Posterior vena cava (tissue), 2 donors: ENCODE measurements around the gene KCNJ4. TPM values are rescaled to one million over a fixed set of nuclear protein-coding genes. Genes with fewer than 3 reads are reported as not detected.

Source experiments
- DNase-seq: peaks from one replicate; pipeline ENCODE4 v3.0.0-alpha.2; 2020; ENCODE audit warnings: low spot score
- intact Hi-C, 2 donors: fragments of 100-400 bp; cut with DNase I; formaldehyde crosslinking; loops; one replicate each; pipeline versions ENCODE4 v1.14.1 to v1.14.2; 2022 to 2023
- long read RNA-seq, 2 donors: library from polyadenylated mRNA; unstranded; transcript quantifications; one replicate each; pipeline ENCODE4 v2.0.0, GENCODE V29; 2020 to 2021
- total RNA-seq, 2 donors: library from RNA; stranded (reverse); fragmentation: NEBNext Ultra II Directional; extraction: Animal tissue kit (Norgen Biotek cat#: 25700); gene quantifications; one replicate each; pipeline ENCODE4 v1.2.1, GENCODE V29; 2021
- donor health status: DM: yes; HTN: yes; CAD: no.
- donor health status: DM: yes; HTN: yes; CAD: no.

The KCNJ4 gene
- not detected for total RNA-seq
- long read RNA-seq, donor 1, result 0 reads
- long read RNA-seq, donor 2, result 0 reads

DNA sequence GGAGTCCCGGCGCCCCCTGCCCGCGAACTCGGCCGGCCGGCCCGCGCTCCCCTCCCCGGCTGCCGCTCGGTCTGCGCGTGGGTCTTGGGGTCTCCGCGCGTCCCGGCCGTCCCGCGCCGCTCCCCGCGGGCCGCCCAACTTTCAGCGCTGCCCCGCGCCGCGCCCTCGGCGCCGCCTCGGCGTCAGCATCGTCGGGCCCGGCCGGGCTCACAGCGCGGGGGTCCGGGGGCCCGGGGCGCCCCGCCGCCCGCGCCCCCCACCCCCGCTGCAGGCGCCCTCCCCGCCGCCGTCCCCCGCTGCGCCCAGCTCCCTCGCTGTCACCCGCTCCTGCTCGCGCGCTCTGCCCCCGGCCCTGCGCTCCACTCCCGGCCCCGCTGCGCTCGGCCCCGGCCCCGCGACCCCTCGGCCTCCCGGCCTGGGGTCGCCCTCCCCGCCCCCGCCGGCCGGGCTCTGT lies at the start of gene KCNJ4:
Gene KCNJ4, minus strand, starts transcription at position 124 of the 454 bp plus-strand sequence. CDS start 27,067 bp downstream, outside the sequence.
- intact Hi-C loops, result no loop called here
- no peak for DNase-seq

DNA sequence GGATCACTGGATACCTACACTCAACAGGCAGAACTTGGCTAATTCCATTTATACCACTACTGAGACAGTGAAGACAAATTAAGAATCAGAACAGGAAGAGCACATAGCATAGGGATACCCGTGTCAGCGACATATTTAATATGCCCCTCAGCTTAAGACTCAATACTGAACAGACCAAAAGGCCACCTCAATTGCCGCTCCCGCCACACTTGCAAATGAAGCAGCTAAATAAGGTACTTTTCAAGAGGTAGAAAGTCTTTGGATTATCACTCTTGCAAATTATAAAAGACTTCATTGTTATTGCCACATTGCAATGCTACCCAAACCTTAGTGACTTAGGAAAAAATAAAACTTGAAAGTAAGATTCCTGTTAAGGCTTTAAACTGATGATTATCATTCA lies 48.0 kb upstream of the KCNJ4 start:
- no peak for DNase-seq
- intact Hi-C loops, result no loop called here

DNA sequence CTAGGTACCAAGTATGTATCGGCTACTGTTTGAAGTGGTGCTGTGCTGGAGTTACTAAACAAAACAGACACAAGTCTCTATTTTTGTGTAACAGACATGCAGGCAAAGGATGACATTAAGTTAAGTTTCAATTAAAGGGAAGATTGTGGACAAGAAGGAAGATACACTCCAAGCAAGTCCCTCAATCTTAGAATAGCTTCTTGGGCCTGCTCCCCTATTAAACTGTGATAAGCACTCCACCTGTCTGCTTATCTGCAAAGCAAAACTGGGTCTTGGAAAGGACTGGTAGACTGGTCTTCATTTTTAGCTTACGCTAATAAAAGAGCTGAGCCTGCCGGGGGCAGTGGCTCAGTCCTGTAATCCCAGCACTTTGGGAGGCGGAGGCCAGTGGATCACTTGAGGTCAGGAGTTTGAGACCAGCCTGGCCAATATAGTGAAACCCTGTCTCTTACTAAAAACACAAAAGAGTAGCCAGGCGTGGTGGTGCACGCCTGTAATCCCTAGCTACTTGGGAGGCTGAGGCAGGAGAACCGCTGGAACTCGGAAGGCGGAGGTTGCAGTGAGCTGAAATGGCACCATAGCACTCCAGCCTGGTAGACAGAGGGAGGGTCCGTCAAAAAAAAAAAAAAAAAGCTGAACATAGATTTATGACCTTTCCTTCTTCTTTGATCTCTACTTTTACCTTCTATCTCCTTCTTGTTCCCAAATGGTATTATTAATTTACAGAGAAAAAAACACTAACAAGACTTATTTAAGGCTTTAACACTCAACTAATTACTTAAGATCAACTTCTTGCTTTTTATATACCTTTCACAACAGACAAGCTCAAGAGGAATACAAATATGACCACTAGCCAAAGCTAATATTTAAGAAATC lies 47.0 kb upstream of the KCNJ4 start:
- no peak for DNase-seq

DNA sequence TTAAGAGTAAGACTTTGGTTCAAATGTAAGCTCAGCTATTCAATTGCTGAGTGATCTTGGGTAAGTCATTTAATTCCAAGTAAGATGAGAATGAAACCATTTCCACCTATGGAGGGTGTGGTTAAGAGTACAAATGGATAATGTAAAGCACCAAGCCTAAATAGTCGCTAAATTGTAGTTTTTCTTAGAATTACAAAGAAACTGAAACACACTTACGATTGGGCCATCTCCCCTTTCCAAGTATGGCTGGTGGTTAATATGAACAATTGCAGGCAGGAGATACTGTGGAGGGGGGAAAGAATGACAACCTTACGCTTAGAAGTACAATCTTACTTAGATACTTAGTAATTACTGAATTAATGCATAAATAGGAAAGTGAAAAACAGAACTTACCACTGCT lies 42.9 kb upstream of the KCNJ4 start:
- intact Hi-C loops, result no loop called here
- DNase-seq, result no peak

More for the DNA sequence above, 47.0 kb upstream of the KCNJ4 start:
- intact Hi-C loops, result no loop called here

DNA sequence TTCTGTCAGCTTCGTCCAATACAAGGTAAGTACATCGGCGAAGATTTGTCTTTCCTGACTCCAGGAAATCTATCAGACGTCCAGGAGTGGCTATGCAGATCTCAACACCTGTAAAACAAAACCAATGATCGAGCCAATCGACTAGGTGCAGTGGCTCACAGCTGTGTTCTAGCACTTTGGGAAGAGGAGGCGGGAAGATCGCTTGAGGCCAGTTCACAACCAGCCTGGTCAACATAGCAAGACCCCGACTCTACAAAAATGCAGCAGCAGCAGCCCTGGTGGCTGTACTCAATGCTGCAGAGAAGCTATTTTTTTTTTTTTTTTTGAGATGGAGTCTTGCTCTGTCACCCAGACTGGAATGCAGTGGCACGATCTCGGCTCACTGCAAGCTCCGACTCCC lies 39.9 kb upstream of the KCNJ4 start:
- intact Hi-C loops, result no loop called here

DNA sequence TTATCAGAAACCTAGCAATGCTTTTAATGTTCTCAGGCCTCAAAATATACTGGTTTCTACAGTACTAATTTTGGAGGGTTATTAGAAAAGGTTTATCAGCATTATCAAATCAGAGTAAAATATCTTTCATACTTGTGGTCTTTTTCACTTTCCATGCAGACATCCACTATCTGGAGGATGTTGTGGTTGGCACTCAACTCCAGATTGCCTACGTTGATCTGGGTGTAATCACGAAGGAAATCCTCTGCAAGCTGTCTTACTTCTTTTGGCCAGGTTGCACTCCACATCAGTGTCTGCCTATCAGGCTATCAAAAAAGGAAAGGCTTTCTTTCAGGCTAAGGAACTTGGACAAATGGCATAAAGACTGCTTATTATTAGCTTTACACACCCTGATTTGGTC lies 39.5 kb upstream of the KCNJ4 start:
- DNase-seq, result no peak
- intact Hi-C loops, result no loop called here

More for the DNA sequence above, 39.9 kb upstream of the KCNJ4 start:
- DNase-seq, result no peak

DNA sequence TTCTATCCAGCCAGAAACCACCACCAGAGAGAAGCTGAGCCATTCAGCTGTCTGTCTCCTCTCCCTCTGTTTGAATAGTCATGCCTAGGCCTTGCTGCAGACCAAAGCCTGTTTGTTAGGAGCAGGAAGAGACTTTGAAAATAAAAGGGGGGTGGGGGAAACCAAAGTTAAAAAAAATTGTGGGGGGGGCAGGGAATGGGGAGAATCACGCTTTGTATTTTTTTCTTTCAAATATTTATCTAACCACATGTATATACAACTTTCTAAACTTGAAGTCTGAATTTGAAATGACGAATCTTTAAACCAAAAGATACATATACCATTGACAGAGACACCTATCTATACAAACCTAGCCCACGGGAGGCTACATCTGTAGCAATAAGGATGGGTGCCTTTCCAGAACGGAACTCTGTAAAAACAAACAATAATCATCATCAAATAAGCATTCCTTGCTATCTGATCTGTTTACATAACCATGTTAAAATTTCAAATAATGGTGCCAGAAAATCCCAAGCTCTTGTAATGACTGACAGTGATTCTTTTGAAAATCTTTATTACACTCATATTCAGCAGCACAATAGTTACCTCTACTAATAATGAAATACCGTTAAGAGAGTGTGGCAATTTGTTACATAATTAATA lies 36.8 kb upstream of the KCNJ4 start:
- DNase-seq, result no peak
- intact Hi-C loops, result no loop called here

DNA sequence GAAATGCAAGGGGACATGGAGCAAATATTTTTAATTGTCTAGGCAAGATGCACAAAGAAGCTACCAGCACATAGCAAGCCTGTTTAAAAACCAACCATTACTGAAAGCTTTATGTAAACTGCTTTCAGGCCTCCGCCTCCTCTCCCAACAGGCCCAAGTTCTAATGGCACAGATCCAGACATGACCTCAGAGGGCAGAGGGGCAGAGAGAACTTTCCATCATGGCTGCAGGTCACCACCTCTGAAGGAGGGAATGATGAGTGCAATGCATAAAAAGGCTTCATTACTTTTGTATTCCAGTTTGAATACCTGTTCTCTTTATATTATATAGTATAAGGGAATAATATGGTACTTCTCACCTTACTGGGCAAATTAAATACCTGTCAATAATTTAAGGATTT lies 35.9 kb upstream of the KCNJ4 start:
- DNase-seq, result no peak
- intact Hi-C loops, result no loop called here

DNA sequence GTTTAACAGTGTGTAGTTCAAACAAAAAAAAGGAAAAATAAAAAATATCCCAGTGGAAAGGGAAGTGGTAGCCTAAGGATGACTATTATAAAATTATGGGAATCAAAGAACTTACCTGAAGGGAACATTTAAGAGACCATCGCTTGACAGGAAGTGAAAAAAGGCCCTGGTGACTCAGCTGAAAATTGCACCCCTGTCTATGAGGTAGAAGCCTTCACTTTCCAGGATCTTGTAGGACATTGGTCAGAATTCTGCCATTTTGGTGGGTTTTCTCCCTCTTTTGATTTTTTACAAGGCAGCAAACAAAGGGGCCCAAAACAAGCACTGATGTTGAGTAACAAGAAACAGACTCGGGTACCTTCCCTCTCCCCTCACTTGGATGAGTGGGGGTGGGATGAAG lies 35.5 kb upstream of the KCNJ4 start:
- DNase-seq, result no peak
- intact Hi-C loops, result no loop called here

DNA sequence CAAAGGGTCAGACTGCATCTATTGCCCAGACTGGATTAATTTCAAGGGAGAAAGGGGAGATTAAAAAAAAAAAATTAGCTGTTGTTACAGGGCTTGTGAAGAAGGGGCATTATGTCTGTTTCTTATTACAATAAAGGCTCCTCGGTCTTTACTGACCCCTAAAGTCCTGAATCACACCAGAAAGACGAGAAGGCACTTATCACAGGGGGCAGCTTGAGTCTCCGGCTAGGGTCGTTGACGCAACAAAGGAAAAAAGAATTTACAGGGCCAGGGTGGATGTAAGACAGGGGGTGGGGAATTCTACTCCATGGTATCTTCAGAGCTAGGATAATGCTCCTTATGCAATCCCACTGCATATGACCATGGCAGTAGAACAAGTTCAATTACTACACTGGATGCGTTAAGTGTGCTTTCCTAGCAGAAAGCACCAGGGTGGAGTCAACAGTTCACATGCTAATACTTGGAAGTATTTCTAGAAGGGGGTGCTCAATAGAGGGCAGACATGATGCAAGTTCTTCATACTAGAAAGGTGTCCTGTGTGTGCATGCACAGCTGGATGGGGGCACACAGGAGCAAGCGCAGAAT lies 34.7 kb upstream of the KCNJ4 start:
- DNase-seq, result no peak
- intact Hi-C loops, result no loop called here

DNA sequence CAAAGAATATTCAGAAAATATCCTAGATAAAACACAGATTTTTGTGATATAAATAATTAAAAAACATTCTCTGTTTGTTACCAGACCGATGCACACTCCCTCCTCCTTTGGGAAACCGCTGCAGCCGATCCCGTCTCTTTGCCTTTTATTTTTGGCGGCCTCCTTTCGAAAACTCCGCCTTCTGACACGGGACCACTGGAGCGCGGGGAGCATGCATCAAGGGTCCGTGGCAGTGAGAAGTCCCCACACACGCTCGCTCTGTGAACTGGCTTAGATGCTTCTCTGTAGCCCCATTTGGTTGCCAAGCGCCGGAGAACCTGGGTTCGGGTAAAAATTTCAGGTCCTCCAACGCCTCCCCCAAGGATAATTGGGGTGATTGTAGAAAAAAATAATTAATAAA lies 34.1 kb upstream of the KCNJ4 start:
- no peak for DNase-seq
- intact Hi-C loops, result no loop called here

DNA sequence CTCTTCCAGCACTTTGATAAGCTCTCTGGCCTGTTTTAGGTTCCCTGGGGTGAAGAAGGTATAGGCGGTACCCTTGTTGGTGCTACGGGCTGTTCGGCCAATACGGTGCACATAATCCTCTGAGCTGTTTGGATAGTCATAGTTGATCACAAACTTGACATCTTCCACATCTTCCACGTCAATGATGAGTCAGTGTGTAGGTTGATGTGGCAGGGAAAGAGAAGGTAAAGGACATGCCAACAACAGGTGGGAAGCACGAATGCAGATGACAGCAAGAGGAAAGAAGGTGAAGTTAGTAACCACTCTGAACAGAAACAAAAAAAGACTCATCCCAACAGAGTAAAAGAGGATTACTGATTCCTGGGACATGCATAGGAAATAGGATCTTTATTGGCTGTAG lies 32.9 kb upstream of the KCNJ4 start:
- intact Hi-C loops, result loop anchor here in 1 of 2 donors (2.0 kb wide), 1 partner anchor 73 kb away; no protein-coding TSS in a partner anchor
- DNase-seq, result no peak

DNA sequence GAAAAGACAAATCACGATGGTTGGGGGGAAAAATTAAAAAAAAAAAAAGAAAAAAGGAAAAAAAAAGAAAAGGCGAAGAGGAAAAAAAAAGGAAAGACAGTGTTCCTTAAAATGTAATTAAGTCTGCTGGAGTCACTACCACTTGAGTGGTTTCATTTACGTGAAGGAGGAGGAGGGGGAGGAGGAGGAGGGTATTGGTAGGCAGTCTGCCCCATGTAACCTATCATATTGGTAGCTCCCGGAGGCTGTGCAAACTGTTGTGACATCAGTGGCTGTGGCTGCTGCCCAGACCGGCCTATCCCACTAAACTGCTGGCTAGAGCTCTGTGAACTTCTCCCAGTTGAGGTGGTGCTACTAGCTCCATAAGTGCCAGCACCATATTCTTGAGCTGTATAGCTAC lies 30.8 kb upstream of the KCNJ4 start:
- no peak for DNase-seq
- intact Hi-C loops, result loop anchor here in 1 of 2 donors (2.0 kb wide), 1 partner anchor 75 kb away; no protein-coding TSS in a partner anchor

DNA sequence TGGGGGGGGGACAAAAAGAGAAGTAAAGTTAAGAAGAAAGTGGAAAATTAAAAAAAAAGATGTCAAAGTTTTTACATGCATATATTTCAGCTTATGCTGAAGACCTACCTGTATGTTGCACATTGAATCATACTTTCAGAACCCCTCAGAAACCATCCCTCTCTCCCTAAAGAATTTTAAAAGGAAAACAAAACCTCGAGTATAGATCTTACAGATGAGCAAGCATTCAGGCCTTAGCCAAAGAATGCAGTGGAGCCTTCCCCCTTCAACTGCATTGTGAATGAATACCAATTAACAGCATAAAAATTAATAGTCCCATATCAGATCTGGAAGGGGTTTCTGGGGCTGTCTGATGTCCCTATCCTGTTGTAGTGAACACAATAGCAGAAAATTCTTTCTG lies 29.2 kb upstream of the KCNJ4 start:
- no peak for DNase-seq
- intact Hi-C loops, result no loop called here

DNA sequence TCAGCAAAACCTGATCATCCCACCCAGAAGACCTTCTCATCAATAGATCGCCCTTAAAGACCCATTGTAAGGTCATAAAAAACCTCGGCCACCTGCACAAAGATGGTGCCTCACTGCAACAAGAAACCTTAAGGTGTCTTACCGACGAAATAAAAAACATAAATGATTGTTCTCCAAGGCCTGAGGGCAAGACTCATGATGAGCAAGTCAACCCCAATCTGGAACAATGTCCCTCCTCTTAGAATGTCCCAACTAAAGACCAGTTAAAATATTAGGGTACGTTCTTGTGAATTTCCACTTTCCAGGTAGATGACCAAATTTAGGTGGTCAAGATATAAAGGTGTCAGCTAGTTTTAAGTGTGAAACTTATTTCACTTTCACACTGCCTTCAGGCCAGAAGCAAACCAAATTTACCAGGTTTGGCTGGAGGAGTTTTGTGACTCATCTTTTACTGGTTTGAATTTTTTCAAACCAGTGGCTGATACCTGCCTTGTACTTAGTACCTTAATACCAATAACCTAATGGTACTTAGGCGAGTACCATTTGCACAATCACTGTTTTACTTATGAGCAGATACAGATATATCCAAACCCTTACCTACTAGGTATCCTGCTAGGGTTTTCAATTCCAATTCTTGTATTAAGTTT lies 27.8 kb upstream of the KCNJ4 start:
- intact Hi-C loops, result no loop called here
- no peak for DNase-seq

DNA sequence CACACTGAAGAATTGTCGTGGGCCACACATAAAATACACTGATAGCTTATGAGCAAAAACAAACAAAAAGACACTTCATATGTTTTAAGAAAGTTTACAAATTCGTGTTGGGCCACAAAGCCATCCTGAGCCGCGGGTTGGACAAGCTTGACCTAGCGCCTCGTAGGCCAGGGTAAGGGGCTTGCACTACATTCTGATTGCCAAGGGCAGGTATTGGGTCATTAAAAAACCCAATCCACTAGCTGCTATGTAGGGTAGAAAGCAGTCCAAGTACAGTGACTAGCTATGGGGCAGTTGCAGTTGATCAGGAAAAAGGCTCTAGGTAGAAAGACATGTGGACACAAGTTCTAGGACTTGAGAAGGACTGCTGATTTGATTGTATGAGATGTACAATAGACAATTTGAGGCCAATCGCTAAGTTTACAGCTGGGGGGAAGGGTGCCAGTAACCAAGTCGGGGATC lies 26.9 kb upstream of the KCNJ4 start:
- DNase-seq, result no peak
- intact Hi-C loops, result no loop called here

DNA sequence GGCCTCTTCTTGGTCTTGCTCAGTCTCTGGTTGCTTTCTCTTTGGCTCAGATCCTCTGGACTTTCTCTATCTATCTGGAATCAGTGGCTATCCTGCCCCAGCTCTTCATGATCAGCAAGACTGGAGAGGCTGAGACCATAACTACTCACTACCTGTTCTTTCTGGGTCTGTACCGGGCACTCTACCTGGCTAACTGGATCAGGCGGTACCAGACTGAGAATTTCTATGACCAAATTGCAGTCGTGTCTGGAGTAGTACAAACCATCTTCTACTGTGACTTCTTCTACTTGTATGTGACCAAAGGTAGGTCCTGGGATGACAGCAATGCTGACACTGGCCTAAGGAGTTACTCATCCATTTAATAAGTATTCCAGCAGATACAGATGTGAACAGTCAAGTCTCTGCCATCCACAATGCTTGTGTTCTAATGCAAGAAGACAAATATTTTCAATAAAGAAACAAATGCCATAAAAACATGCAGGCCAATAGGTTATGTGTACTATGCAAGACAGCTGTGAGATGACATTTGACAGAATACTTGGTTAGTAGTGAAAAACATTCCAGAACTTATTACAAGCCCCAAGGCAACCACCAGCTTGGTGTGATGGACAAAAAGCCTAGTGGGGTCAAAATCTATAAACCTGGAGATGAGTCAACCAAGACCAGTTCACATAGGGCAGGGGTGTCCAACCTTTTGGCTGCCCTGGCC lies 26.3 kb upstream of the KCNJ4 start:
- intact Hi-C loops, result no loop called here
- no peak for DNase-seq

DNA sequence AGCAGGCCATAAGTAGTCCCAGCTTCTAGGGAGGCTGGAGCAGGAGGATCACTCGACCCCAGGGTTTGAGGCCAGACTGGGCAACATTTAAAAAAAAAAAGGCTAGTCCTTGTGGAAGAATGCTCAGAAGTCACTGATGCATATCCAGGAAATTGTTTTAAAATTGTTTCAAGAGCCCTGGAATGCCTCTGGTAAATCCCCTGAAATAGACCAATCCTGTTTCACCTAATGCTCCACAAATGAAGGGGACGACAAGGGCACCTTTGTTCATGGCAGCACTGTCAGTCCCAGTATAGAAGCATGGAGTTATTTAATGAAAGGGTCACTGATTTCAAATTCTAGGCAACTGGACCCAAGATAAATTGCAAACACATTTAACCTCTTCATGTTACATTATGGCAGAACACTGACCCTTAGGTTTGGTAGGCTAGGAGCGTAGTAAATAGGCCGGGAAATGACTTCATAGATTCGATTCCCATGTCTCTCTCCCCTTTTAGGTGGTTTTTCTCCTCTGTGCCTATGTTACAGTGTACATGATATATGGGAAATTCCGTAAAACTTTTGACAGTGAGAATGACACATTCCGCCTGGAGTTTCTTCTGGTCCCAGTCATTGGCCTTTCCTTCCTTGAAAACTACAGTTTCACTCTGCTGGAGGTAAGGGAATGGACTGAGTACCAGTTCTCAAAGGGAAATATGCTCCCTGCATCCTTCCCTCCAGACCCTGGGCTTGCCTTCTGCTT lies 24.3 kb upstream of the KCNJ4 start:
- intact Hi-C loops, result no loop called here

More for the DNA sequence above, 24.3 kb upstream of the KCNJ4 start:
- DNase-seq, result no peak
